Natural killer cell (primary cell): ENCODE data around the gene PDE4D. TPM values are rescaled to one million over a fixed set of nuclear protein-coding genes. Genes with fewer than 3 reads are reported as not detected.

Experiments used
- ATAC-seq, 3 donors: fragments of 150-1000 bp in 2 of 3; fragments of 200-7000 bp in 1 of 3; cut with Tn5 transposase; 1 replicate in 1 of 3; 2 replicates in 2 of 3; pipeline ENCODE4 v1.10.0; 2021; ENCODE audit warnings: mild to moderate bottlenecking in 2 of 3, moderate library complexity in 2 of 3
- DNase-seq, 2 donors: peaks; one replicate each; pipeline versions ENCODE4 v3.0.0 to v3.0.0-alpha.2; 2013 to 2021; ENCODE audit warnings: mixed read lengths in 1 of 2
- H3K27ac ChIP-seq: one replicate; pipeline ENCODE4 v1.5.1; 2013; ENCODE audit warnings: mild to moderate bottlenecking, low read length
- H3K27me3 ChIP-seq: one replicate; pipeline ENCODE4 v1.6.1; 2013; ENCODE audit warnings: low read length; ENCODE audit not compliant: control insufficient read depth, insufficient read depth
- H3K36me3 ChIP-seq: one replicate; pipeline ENCODE4 v1.6.1; 2013; ENCODE audit warnings: low read length; ENCODE audit not compliant: control insufficient read depth, insufficient read depth
- H3K4me1 ChIP-seq: one replicate; pipeline ENCODE4 v1.6.1; 2013; ENCODE audit warnings: low read length; ENCODE audit not compliant: control insufficient read depth, insufficient read depth
- H3K4me3 ChIP-seq: one replicate; pipeline ENCODE4 v1.5.1; 2013; ENCODE audit warnings: low read length
- H3K9me3 ChIP-seq: one replicate; pipeline ENCODE4 v1.6.1; 2013; ENCODE audit warnings: low read length; ENCODE audit not compliant: control insufficient read depth, insufficient read depth
- H3K27ac Mint-ChIP-seq, 2 donors: one replicate each; pipeline ENCODE4 v1.8.0; 2022; ENCODE audit warnings: mild to moderate bottlenecking in 2 of 2, mixed read lengths in 2 of 2, moderate library complexity in 1 of 2
- H3K27me3 Mint-ChIP-seq, 2 donors: one replicate each; pipeline ENCODE4 v1.8.0; 2022; ENCODE audit warnings: low read depth in 2 of 2, mixed read lengths in 2 of 2
- H3K36me3 Mint-ChIP-seq: one replicate; pipeline ENCODE4 v1.8.0; 2022; ENCODE audit warnings: mixed read lengths
- H3K4me1 Mint-ChIP-seq, 2 donors: one replicate each; pipeline ENCODE4 v1.8.0; 2022; ENCODE audit warnings: mixed read lengths in 2 of 2
- H3K4me3 Mint-ChIP-seq: one replicate; pipeline ENCODE4 v1.8.0; 2022; ENCODE audit warnings: mild to moderate bottlenecking, moderate library complexity, mixed read lengths
- H3K9me3 Mint-ChIP-seq, 2 donors: one replicate each; pipeline ENCODE4 v1.8.0; 2022; ENCODE audit warnings: mixed read lengths in 2 of 2
- CTCF ChIP-seq: fragments of 200-600 bp; IDR thresholded peaks from one replicate; pipeline ENCODE4 v1.8.0; 2022; ENCODE audit warnings: antibody characterized with exemption
- WGBS: methylation state at CpG from one replicate; pipeline ENCODE4 v1.1.7; 2013; ENCODE audit warnings: missing lambda C conversion rate; ENCODE audit not compliant: insufficient coverage; 5-methylcytosine and 5-hydroxymethylcytosine counted together
- intact Hi-C: fragments of 100-400 bp; cut with micrococcal nuclease; formaldehyde crosslinking; loops from one replicate; pipeline ENCODE4 v1.14.2; 2022
- total RNA-seq, 4 donors: library from RNA; stranded (reverse); fragments of 120-200 nt in 1 of 4; gene quantifications; one replicate each; pipeline versions ENCODE4 v1.2.3 to v1.2.4, GENCODE V29; 2013 to 2022

Gene PDE4D
- total RNA-seq, 3 donors from 2014 or later (not counting 1 experiment from before 2014, with no cell fraction given) = 109 to 170 (median 116) TPM

- Histone ChIP-seq H3K27me3 (no peaks in the 10 kb centered on the region), H3K9me3 (no peaks in the 10 kb centered on the region), H3K4me3 (no peak overlapping the region), H3K27ac (peak overlapping the region; percentile 2), H3K4me1 (no peaks in the 10 kb centered on the region), H3K36me3 (no peaks in the 10 kb centered on the region)
- DNase-seq = peak in 1 of 2 donors; percentile 70
- Mint-ChIP-seq H3K4me1 (no peaks in the 10 kb centered on the region), H3K27ac (no peak overlapping the region), H3K36me3 (no peaks in the 10 kb centered on the region), H3K4me3 (no peak overlapping the region), H3K27me3 (peaks cover 0 to 4% of the 10 kb centered on the region in 2 donors), H3K9me3 (no peaks in the 10 kb centered on the region)
- intact Hi-C loops = loop anchor here (1.0 to 5.0 kb wide), 4 partner anchors 294 to 928 kb away; no protein-coding TSS in a partner anchor
- 34% methylated on average over 2 of the region's 6 CpGs for WGBS
- peak; percentile 73 to 88 (median 80) for ATAC-seq
- TF ChIP-seq CTCF = peak; percentile 86
These were observed 93.7 kb downstream of the PDE4D start for GRCh38 chr5:59799668-59800346.

- Mint-ChIP-seq H3K27ac (no peak overlapping the region), H3K36me3 (no peaks in the 10 kb centered on the region), H3K4me3 (no peak overlapping the region), H3K27me3 (peaks cover 0 to 3% of the 10 kb centered on the region in 2 donors), H3K9me3 (no peaks in the 10 kb centered on the region), H3K4me1 (no peaks in the 10 kb centered on the region)
- Histone ChIP-seq H3K36me3 (no peaks in the 10 kb centered on the region), H3K9me3 (no peaks in the 10 kb centered on the region), H3K27me3 (no peaks in the 10 kb centered on the region), H3K4me3 (no peak overlapping the region), H3K27ac (peak overlapping the region; percentile 5), H3K4me1 (no peaks in the 10 kb centered on the region)
- WGBS = 26% methylated on average over 5 of the region's 5 CpGs
- ATAC-seq = peak; percentile 51 to 72 (median 55)
- DNase-seq = peak in 1 of 2 donors; percentile 23
- intact Hi-C loops = no loop called here
- TF ChIP-seq CTCF = no peak
These were observed 94.5 kb downstream of the PDE4D start for GRCh38 chr5:59798862-59799667.

GRCh38 chr5:59795141-59795540, 98.4 kb downstream of the PDE4D start:
- no peak overlapping the region for H3K27ac Mint-ChIP-seq

More at GRCh38 chr5:59795141-59795540, 98.4 kb downstream of the PDE4D start:
- Mint-ChIP-seq H3K4me1 (peaks cover 6% of the 10 kb centered on the region in 2 donors), H3K9me3 (no peaks in the 10 kb centered on the region), H3K27me3 (peaks cover 0 to 3% of the 10 kb centered on the region in 2 donors), H3K4me3 (no peak overlapping the region), H3K36me3 (no peaks in the 10 kb centered on the region)
- H3K27ac ChIP-seq = no peak overlapping the region
- TF ChIP-seq CTCF = no peak
- H3K4me3 ChIP-seq = no peak overlapping the region
- no peak for DNase-seq
- no peaks in the 10 kb centered on the region for H3K27me3 ChIP-seq
- no peaks in the 10 kb centered on the region for H3K4me1 ChIP-seq
- intact Hi-C loops = no loop called here
- WGBS = 19% methylated on average over 4 of the region's 4 CpGs
- ATAC-seq = no peak
- H3K36me3 ChIP-seq = no peaks in the 10 kb centered on the region
- no peaks in the 10 kb centered on the region for H3K9me3 ChIP-seq
